ENCODE results near the gene OLR1.

Gene OLR1

DNA sequence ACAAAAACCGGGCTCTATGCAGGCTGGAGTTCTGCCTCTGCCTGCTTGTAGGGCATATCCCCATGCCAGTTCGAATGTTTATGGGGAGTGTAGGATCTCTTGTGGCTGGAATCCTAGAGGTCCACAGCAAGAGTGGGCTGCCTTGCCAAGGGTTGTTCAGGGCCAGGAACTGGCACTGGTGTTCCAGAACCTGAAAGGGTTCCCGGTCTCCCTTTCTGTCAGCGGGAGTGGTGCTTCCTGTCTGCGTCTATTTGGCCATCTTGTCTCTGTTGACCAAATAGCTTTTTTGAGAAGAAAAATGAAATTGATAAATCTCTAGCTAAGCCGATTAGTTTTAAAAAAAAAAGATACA lies 17.8 kb downstream of the OLR1 start:
- no peak overlapping the region for H3K27ac ChIP-seq (ENCODE audit: insufficient read depth, low read length, poor library complexity, severe bottlenecking)
- no peak for DNase-seq
- peak overlapping the region; percentile 80 for H3K4me3 ChIP-seq (ENCODE audit: insufficient read depth, low read depth, low read length, poor library complexity, severe bottlenecking)

DNA sequence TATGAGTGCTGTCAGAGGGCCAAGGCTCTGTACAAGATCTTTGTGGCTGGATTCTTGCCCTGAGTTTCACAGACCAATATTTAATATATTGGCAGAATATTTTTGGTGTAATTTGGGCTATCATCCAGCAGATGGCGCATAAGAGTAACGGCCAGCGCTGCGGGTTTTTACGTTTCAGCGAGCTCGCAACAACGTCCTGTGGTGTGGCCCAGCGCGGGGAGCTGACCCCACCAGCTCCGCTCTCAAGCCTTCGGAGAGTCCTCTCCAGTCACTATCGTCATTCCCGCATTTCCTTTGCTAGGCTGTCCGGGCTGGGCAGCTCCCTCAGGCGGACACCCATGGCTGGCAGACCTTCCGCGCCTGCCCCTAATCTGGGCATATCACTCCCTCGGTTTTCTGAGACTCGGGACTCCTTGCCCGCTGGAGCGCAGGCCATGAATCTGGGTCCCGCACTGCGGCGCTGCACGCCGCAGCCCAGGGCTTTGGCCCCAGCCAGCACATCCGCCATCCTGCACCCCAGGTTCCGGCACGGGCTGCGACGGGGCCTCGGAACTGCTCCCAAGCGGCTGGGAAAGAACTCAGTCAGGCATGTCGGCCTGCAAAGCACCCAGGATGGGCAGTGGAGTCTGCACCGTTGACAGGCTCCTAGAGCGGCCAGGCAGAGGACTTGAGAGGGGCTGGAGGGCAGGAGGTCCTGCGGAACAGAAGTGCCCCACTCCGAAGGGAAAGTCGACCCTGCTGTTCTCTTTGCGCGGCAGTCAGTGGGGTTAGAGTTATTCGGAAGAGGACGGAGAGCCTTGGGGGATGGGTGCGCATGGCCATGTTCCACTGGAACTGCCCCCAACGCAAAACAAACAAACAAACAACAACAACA lies 18.4 kb downstream of the OLR1 start:
- Histone ChIP-seq H3K4me3 (ENCODE audit: insufficient read depth, low read depth, low read length, poor library complexity, severe bottlenecking) (peak overlapping the region; percentile 80), H3K27ac (ENCODE audit: insufficient read depth, low read length, poor library complexity, severe bottlenecking) (peak overlapping the region; percentile 29), H3K36me3 (ENCODE audit: control insufficient read depth, insufficient read depth, low read length) (no peaks in the 10 kb centered on the region), H3K9me3 (ENCODE audit: control insufficient read depth, low read length) (no peaks in the 10 kb centered on the region), H3K4me1 (ENCODE audit: control insufficient read depth, insufficient read depth, low read length, poor library complexity, severe bottlenecking) (peaks cover 9% of the 10 kb centered on the region), H3K27me3 (replicated peaks; ENCODE audit: control insufficient read depth, insufficient read depth, low read length, poor library complexity, severe bottlenecking) (peaks cover 6% of the 10 kb centered on the region)
- peak; percentile 8 to 30 (median 26) for DNase-seq

More for the DNA sequence above, 17.8 kb downstream of the OLR1 start:
- Histone ChIP-seq H3K9me3 (ENCODE audit: control insufficient read depth, low read length) (no peaks in the 10 kb centered on the region), H3K27me3 (replicated peaks; ENCODE audit: control insufficient read depth, insufficient read depth, low read length, poor library complexity, severe bottlenecking) (peaks cover 6% of the 10 kb centered on the region), H3K4me1 (ENCODE audit: control insufficient read depth, insufficient read depth, low read length, poor library complexity, severe bottlenecking) (peaks cover 9% of the 10 kb centered on the region), H3K36me3 (ENCODE audit: control insufficient read depth, insufficient read depth, low read length) (no peaks in the 10 kb centered on the region)

DNA sequence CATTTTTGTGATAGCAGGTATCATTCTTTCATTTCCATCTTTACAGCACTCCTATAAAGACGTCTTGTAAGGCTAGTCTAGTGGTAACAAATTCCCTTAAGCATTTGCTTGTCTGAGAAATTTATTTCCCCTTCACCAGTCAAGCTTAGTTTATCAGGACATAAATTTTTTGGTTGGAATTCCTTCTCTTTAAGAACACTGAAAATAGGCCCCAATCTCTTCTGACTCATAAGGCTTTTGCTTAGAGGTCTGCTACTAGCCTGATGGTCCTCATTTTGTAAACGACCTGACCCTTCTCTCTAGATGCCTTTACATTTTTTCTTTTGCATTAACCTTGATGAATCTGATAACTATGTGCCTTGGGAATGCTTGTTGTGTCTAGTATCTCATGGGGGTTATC lies 20.3 kb downstream of the OLR1 start:
- H3K27me3 ChIP-seq (replicated peaks; ENCODE audit: control insufficient read depth, insufficient read depth, low read length, poor library complexity, severe bottlenecking): peaks cover 6% of the 10 kb centered on the region
- no peak overlapping the region for H3K27ac ChIP-seq (ENCODE audit: insufficient read depth, low read length, poor library complexity, severe bottlenecking)
- DNase-seq: no peak
- peaks cover 9% of the 10 kb centered on the region for H3K4me1 ChIP-seq (ENCODE audit: control insufficient read depth, insufficient read depth, low read length, poor library complexity, severe bottlenecking)
- no peaks in the 10 kb centered on the region for H3K9me3 ChIP-seq (ENCODE audit: control insufficient read depth, low read length)
- no peaks in the 10 kb centered on the region for H3K36me3 ChIP-seq (ENCODE audit: control insufficient read depth, insufficient read depth, low read length)
- H3K4me3 ChIP-seq (ENCODE audit: insufficient read depth, low read depth, low read length, poor library complexity, severe bottlenecking): no peak overlapping the region

DNA sequence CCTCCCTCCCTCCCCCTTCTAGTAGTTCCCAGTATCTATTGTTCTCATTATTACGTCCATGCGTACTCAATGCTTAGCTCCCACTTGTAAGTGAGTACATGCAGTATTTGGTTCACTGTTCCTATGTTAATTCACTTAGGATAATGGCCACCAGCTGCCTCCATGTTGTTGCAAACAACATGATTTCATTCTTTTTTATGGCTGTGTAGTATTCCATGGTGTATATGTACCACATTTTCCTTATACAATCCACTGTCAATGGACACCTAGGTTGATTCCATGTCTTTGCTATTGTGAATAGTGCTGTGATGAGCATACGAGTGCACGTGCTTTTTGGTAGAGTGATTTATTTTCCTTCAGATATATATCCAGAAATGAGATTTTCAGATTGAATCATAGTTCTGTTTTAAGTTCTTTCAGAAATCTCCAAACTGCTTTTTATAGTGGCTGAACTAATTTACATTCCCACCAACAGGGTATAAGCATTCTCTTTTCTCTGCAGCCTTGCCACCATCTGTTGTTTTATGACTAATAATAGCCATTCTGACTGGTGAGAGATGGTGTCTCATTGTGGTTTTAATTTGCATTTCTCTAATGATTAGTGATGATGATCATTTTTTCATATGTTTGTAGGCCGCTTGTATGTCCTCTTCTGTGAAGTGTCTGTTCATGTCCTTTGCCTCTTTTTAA lies 24.1 kb downstream of the OLR1 start:
- H3K36me3 ChIP-seq (ENCODE audit: control insufficient read depth, insufficient read depth, low read length): no peaks in the 10 kb centered on the region
- H3K9me3 ChIP-seq (ENCODE audit: control insufficient read depth, low read length): no peaks in the 10 kb centered on the region
- H3K27ac ChIP-seq (ENCODE audit: insufficient read depth, low read length, poor library complexity, severe bottlenecking): no peak overlapping the region
- H3K27me3 ChIP-seq (replicated peaks; ENCODE audit: control insufficient read depth, insufficient read depth, low read length, poor library complexity, severe bottlenecking): no peaks in the 10 kb centered on the region
- H3K4me3 ChIP-seq (ENCODE audit: insufficient read depth, low read depth, low read length, poor library complexity, severe bottlenecking): no peak overlapping the region
- DNase-seq: no peak
- H3K4me1 ChIP-seq (ENCODE audit: control insufficient read depth, insufficient read depth, low read length, poor library complexity, severe bottlenecking): no peaks in the 10 kb centered on the region

DNA sequence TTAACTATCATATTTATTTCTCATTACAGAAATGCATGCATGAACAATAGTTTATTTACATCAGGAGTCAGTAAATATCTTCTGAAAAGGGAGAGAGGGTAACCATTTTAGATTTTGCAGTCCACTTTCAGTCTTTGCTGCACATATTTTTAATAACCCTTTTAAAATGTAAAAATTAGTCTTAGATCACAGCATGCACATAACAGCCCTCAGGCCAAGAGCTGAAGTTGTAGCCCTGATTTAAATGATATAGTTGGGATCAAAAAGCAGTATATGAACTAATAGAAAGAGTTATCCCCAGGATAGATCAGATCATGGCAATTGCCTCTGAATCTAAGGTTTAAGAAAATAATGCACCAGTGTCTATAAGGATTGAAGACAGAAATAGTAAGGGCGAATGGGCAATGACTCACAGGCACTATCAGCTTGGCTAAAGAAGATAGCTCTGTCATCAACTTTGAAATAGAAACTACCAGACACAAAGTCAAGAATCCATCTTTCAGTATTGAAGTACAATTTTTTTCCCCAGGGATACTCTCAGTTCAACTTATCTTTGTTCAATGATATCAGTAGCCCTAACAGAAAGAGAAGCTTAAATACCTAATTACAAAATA lies 28.8 kb downstream of the OLR1 start:
- Histone ChIP-seq H3K9me3 (ENCODE audit: control insufficient read depth, low read length) (no peaks in the 10 kb centered on the region), H3K4me3 (ENCODE audit: insufficient read depth, low read depth, low read length, poor library complexity, severe bottlenecking) (no peak overlapping the region), H3K27me3 (replicated peaks; ENCODE audit: control insufficient read depth, insufficient read depth, low read length, poor library complexity, severe bottlenecking) (peaks cover 4% of the 10 kb centered on the region), H3K27ac (ENCODE audit: insufficient read depth, low read length, poor library complexity, severe bottlenecking) (no peak overlapping the region), H3K36me3 (ENCODE audit: control insufficient read depth, insufficient read depth, low read length) (no peaks in the 10 kb centered on the region), H3K4me1 (ENCODE audit: control insufficient read depth, insufficient read depth, low read length, poor library complexity, severe bottlenecking) (no peaks in the 10 kb centered on the region)
- DNase-seq: no peak

DNA sequence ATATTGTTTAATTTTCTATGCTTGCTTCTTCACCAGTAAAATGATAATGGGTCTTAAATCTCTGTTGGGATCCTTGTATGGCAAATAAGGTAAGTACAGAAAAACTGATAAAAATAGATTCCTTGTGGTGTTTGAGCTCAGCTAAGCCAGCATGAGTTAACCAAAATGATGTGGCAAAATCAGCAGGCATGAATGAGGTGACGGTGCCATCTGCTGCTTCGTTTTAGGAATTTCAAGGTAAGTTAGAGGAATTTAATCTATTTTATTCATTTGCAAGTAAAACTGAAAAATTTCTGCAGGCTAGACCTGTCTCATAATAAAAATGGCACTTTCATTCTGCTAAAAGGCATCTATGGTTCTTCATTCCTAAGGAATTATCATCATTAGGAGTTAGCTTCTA lies 31.9 kb downstream of the OLR1 start:
- no peaks in the 10 kb centered on the region for H3K9me3 ChIP-seq (ENCODE audit: control insufficient read depth, low read length)
- peaks cover 4% of the 10 kb centered on the region for H3K27me3 ChIP-seq (replicated peaks; ENCODE audit: control insufficient read depth, insufficient read depth, low read length, poor library complexity, severe bottlenecking)
- H3K36me3 ChIP-seq (ENCODE audit: control insufficient read depth, insufficient read depth, low read length): no peaks in the 10 kb centered on the region
- DNase-seq: no peak
- no peak overlapping the region for H3K4me3 ChIP-seq (ENCODE audit: insufficient read depth, low read depth, low read length, poor library complexity, severe bottlenecking)
- no peak overlapping the region for H3K27ac ChIP-seq (ENCODE audit: insufficient read depth, low read length, poor library complexity, severe bottlenecking)
- H3K4me1 ChIP-seq (ENCODE audit: control insufficient read depth, insufficient read depth, low read length, poor library complexity, severe bottlenecking): no peaks in the 10 kb centered on the region

DNA sequence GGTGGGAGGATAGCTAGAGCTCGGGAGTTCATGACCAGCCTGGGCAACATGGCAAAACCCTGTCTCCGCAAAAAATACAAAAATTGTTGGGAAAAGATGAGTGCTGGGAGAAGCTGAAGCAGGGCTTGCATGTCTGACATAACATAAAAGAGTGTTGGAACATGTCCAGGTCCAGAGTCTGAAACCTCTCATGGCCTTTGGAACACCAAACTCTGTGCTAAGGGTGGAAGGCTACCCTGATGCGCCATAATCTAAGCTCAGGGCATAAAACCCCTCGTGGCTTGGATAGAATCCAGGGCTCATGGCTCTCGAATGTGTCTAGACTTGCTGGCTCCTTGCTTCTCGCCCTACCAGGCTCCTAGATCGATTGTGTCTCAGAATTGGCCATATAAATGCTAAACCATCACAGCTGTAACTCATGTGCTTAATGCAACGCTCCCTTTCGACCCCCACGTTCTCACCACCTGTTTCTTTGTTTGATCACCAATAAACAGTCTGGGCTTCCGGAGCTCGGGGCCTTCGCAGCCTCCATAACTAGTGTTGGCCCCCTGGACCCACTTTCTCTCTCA lies 35.2 kb downstream of the OLR1 start:
- Histone ChIP-seq H3K27ac (ENCODE audit: insufficient read depth, low read length, poor library complexity, severe bottlenecking) (no peak overlapping the region), H3K4me3 (ENCODE audit: insufficient read depth, low read depth, low read length, poor library complexity, severe bottlenecking) (no peak overlapping the region), H3K9me3 (ENCODE audit: control insufficient read depth, low read length) (no peaks in the 10 kb centered on the region), H3K4me1 (ENCODE audit: control insufficient read depth, insufficient read depth, low read length, poor library complexity, severe bottlenecking) (no peaks in the 10 kb centered on the region), H3K36me3 (ENCODE audit: control insufficient read depth, insufficient read depth, low read length) (no peaks in the 10 kb centered on the region), H3K27me3 (replicated peaks; ENCODE audit: control insufficient read depth, insufficient read depth, low read length, poor library complexity, severe bottlenecking) (peaks cover 4% of the 10 kb centered on the region)
- DNase-seq: no peak

DNA sequence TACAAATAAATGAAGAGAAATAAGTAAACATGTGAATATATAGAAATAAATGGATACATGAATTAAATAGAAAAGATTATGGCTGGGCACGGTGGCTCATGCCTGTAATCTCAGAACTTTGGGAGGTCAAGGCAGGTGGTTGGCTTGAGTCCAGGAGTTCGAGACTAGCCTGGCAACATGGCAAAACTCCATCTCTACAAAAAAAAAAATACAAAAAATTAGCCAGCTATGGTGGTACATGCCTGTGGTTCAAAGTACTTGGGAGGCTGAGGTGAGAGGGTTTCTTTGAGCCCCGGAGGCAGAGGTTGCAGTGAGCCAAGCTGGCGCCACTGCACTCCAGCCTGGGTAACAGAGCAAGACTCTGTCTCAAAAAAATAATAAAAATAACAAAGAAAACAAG lies 36.8 kb downstream of the OLR1 start:
- Histone ChIP-seq H3K4me3 (ENCODE audit: insufficient read depth, low read depth, low read length, poor library complexity, severe bottlenecking) (no peak overlapping the region), H3K36me3 (ENCODE audit: control insufficient read depth, insufficient read depth, low read length) (no peaks in the 10 kb centered on the region), H3K4me1 (ENCODE audit: control insufficient read depth, insufficient read depth, low read length, poor library complexity, severe bottlenecking) (no peaks in the 10 kb centered on the region), H3K9me3 (ENCODE audit: control insufficient read depth, low read length) (no peaks in the 10 kb centered on the region), H3K27ac (ENCODE audit: insufficient read depth, low read length, poor library complexity, severe bottlenecking) (no peak overlapping the region), H3K27me3 (replicated peaks; ENCODE audit: control insufficient read depth, insufficient read depth, low read length, poor library complexity, severe bottlenecking) (no peaks in the 10 kb centered on the region)
- no peak for DNase-seq

DNA sequence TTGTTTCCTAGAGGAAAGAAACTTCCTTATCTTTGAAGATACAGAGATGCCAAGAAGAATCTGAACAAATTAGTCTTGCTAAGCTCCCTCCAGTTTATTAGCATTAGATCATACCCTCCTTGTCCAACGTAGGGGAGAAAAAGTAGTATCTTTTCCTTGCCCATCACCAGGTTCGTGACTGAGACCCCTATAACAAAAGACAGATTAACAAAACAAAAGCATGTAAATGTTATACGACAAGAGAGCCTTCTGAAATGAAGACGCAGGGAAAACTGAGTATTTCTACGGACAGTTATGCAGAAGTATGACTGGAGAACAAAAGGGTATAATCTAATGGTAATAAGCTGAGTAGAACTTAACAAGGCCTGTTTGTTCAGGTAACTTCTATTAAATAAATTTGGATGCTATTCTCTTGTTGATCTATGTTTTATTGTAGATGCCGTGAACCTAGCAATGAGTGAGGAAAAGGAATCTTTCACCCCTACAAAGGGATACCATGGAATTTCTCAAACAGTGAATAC lies 39.0 kb downstream of the OLR1 start:
- Histone ChIP-seq H3K4me3 (ENCODE audit: insufficient read depth, low read depth, low read length, poor library complexity, severe bottlenecking) (no peak overlapping the region), H3K27me3 (replicated peaks; ENCODE audit: control insufficient read depth, insufficient read depth, low read length, poor library complexity, severe bottlenecking) (no peaks in the 10 kb centered on the region), H3K9me3 (ENCODE audit: control insufficient read depth, low read length) (no peaks in the 10 kb centered on the region), H3K4me1 (ENCODE audit: control insufficient read depth, insufficient read depth, low read length, poor library complexity, severe bottlenecking) (no peaks in the 10 kb centered on the region), H3K36me3 (ENCODE audit: control insufficient read depth, insufficient read depth, low read length) (no peaks in the 10 kb centered on the region), H3K27ac (ENCODE audit: insufficient read depth, low read length, poor library complexity, severe bottlenecking) (no peak overlapping the region)
- DNase-seq: no peak

Data from effector memory CD4-positive, alpha-beta T cell (primary cell).